SK-N-SH (cell line): ENCODE measurements around the gene CYP11A1.

Experiments
- GATA2 ChIP-seq: sonication (generic); formaldehyde crosslinking; IDR thresholded peaks from 2 replicates; pipeline ENCODE4 v1.5.0; 2020; ENCODE audit warnings: mild to moderate bottlenecking, missing genetic modification reagents
- NFIC ChIP-seq: IDR thresholded peaks from 2 replicates; pipeline ENCODE4 v1.4.0; 2012; ENCODE audit warnings: borderline replicate concordance
- RAD21 ChIP-seq: IDR thresholded peaks from 2 replicates; pipeline ENCODE4 v1.6.1; 2012; ENCODE audit warnings: mild to moderate bottlenecking, low read length
- TAF1 ChIP-seq: IDR thresholded peaks from 2 replicates; pipeline ENCODE4 v1.6.1; 2012; ENCODE audit warnings: low read depth, mild to moderate bottlenecking, low read length, moderate library complexity, borderline replicate concordance
- TEAD4 ChIP-seq: IDR thresholded peaks from 2 replicates; pipeline ENCODE4 v1.4.0; 2012; ENCODE audit warnings: mild to moderate bottlenecking, borderline replicate concordance; ENCODE audit not compliant: insufficient read depth
- TF ChIP-seq, protein P1 (sequence below): IDR thresholded peaks from 2 replicates; pipeline ENCODE4 v1.6.1; 2012; ENCODE audit warnings: mild to moderate bottlenecking, low read depth, low read length, moderate library complexity
- TF ChIP-seq, protein P2 (sequence below): fragments of 200-600 bp; sonication (generic); IDR thresholded peaks from 2 replicates; pipeline ENCODE4 v1.6.1; 2017; ENCODE audit warnings: antibody characterized with exemption, mild to moderate bottlenecking, moderate library complexity

DNA sequence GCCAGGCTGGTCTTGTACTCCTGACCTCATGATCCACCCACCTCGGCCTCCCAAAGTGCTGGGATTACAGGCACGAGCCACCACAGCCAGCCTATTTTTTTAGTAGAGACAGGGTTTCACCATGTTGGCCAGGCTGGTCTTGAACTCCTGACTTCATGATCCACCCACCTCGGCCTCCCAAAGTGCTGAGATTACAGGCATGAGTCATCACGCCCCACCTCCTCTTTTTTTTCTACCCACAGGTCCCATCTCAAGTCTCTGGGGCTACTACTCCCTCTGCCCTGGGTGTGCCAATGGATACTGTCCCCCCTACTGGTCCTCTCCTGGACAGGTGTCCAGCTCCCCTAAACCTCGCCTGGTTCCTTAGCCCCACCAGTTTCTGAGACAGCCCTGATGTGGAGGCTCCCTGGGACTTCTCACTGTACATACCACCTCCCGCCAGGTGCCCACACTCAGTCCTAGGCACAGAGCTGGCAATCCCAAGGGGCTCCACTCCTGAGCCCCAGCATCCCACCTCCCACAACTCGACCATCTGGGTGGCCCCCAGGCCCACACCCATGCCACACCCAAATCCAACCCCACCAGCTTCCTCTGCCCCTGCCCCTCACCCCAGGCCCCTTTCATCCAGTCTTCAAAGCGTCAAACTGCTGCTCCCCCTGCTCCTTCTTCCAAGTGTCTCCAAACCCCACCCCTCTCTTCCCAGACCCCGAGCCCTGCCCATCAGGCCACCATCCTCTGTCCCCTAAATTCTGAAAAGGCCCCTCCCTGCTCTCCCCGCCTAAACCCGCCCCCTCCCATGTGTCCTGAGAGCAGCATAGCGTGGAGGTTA, 13.1 kb upstream of the CYP11A1 start:
- TF ChIP-seq TEAD4 (no peak), NFIC (no peak), GATA2 (CRISPR knock-in tag) (no peak), RAD21 (no peak), TAF1 (no peak)
- TF ChIP-seq, protein P1, sequence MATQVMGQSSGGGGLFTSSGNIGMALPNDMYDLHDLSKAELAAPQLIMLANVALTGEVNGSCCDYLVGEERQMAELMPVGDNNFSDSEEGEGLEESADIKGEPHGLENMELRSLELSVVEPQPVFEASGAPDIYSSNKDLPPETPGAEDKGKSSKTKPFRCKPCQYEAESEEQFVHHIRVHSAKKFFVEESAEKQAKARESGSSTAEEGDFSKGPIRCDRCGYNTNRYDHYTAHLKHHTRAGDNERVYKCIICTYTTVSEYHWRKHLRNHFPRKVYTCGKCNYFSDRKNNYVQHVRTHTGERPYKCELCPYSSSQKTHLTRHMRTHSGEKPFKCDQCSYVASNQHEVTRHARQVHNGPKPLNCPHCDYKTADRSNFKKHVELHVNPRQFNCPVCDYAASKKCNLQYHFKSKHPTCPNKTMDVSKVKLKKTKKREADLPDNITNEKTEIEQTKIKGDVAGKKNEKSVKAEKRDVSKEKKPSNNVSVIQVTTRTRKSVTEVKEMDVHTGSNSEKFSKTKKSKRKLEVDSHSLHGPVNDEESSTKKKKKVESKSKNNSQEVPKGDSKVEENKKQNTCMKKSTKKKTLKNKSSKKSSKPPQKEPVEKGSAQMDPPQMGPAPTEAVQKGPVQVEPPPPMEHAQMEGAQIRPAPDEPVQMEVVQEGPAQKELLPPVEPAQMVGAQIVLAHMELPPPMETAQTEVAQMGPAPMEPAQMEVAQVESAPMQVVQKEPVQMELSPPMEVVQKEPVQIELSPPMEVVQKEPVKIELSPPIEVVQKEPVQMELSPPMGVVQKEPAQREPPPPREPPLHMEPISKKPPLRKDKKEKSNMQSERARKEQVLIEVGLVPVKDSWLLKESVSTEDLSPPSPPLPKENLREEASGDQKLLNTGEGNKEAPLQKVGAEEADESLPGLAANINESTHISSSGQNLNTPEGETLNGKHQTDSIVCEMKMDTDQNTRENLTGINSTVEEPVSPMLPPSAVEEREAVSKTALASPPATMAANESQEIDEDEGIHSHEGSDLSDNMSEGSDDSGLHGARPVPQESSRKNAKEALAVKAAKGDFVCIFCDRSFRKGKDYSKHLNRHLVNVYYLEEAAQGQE, result no peak
- TF ChIP-seq, protein P2, sequence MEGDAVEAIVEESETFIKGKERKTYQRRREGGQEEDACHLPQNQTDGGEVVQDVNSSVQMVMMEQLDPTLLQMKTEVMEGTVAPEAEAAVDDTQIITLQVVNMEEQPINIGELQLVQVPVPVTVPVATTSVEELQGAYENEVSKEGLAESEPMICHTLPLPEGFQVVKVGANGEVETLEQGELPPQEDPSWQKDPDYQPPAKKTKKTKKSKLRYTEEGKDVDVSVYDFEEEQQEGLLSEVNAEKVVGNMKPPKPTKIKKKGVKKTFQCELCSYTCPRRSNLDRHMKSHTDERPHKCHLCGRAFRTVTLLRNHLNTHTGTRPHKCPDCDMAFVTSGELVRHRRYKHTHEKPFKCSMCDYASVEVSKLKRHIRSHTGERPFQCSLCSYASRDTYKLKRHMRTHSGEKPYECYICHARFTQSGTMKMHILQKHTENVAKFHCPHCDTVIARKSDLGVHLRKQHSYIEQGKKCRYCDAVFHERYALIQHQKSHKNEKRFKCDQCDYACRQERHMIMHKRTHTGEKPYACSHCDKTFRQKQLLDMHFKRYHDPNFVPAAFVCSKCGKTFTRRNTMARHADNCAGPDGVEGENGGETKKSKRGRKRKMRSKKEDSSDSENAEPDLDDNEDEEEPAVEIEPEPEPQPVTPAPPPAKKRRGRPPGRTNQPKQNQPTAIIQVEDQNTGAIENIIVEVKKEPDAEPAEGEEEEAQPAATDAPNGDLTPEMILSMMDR, result no peak
